GM23248 (cell line): ENCODE results near the gene SUGCT. TPM values are rescaled to one million over a fixed set of nuclear protein-coding genes. Genes with fewer than 3 reads are reported as not detected.

Source experiments
- DNase-seq: peaks from one replicate; pipeline ENCODE4 v3.0.0-alpha.2; 2015
- H2AFZ ChIP-seq: fragments of 200-600 bp; sonication (generic); 2 replicates; pipeline ENCODE4 v1.6.1; 2016; ENCODE audit warnings: antibody characterized with exemption
- H3F3A ChIP-seq: fragments of 200-600 bp; sonication (generic); 2 replicates; pipeline ENCODE4 v1.6.1; 2016; ENCODE audit warnings: mild to moderate bottlenecking, antibody characterized with exemption, mixed run types; ENCODE audit not compliant: insufficient read depth
- H3K27ac ChIP-seq: fragments of 200-600 bp; sonication (generic); 2 replicates; pipeline ENCODE4 v1.5.1; 2016; ENCODE audit warnings: mild to moderate bottlenecking
- H3K27me3 ChIP-seq: fragments of 200-600 bp; sonication (generic); replicated peaks from 2 replicates; pipeline ENCODE4 v1.6.1; 2016; ENCODE audit warnings: mild to moderate bottlenecking; ENCODE audit not compliant: insufficient read depth
- H3K36me3 ChIP-seq: fragments of 200-600 bp; sonication (generic); 2 replicates; pipeline ENCODE4 v1.6.1; 2016; ENCODE audit warnings: low read depth, mild to moderate bottlenecking
- H3K4me1 ChIP-seq: fragments of 200-600 bp; sonication (generic); 2 replicates; pipeline ENCODE4 v1.6.1; 2016; ENCODE audit warnings: mild to moderate bottlenecking; ENCODE audit not compliant: insufficient read depth
- H3K4me2 ChIP-seq: fragments of 200-600 bp; sonication (generic); one replicate; pipeline ENCODE4 v1.6.1; 2016; ENCODE audit warnings: mild to moderate bottlenecking; ENCODE audit not compliant: unreplicated experiment
- H3K4me3 ChIP-seq: fragments of 200-600 bp; sonication (generic); 2 replicates; pipeline ENCODE4 v1.5.1; 2016; ENCODE audit warnings: mild to moderate bottlenecking
- H3K79me2 ChIP-seq: fragments of 200-600 bp; sonication (generic); 2 replicates; pipeline ENCODE4 v1.6.1; 2016; ENCODE audit warnings: mild to moderate bottlenecking; ENCODE audit not compliant: insufficient read depth
- H3K9ac ChIP-seq: fragments of 200-600 bp; sonication (generic); 2 replicates; pipeline ENCODE4 v1.6.1; 2016; ENCODE audit warnings: mild to moderate bottlenecking
- H3K9me2 ChIP-seq: fragments of 200-600 bp; sonication (generic); 2 replicates; pipeline ENCODE4 v1.6.1; 2016; ENCODE audit warnings: mixed run types, mild to moderate bottlenecking, moderate library complexity; ENCODE audit not compliant: insufficient read depth
- H3K9me3 ChIP-seq: fragments of 200-600 bp; sonication (generic); one replicate; pipeline ENCODE4 v1.6.1; 2017; ENCODE audit warnings: low read depth
- H4K20me1 ChIP-seq: fragments of 200-600 bp; sonication (generic); 2 replicates; pipeline ENCODE4 v1.6.0; 2016; ENCODE audit not compliant: insufficient read depth
- EZH2 ChIP-seq: fragments of 200-600 bp; sonication (generic); IDR thresholded peaks from 2 replicates; pipeline ENCODE4 v1.6.1; 2018; ENCODE audit warnings: antibody characterized with exemption, mild to moderate bottlenecking; ENCODE audit not compliant: insufficient read depth, poor library complexity, severe bottlenecking
- EZH2phosphoT487 ChIP-seq: fragments of 200-600 bp; sonication (generic); IDR thresholded peaks from 2 replicates; pipeline ENCODE4 v1.6.1; 2018; ENCODE audit warnings: antibody characterized with exemption, moderate library complexity, mild to moderate bottlenecking, low read depth; ENCODE audit not compliant: insufficient read depth
- WGBS, 2 experiments: methylation state at CpG; one replicate each; pipeline ENCODE4 v1.1.6; 2015 to 2017; ENCODE audit warnings: low lambda C conversion rate in 2 of 2, low coverage in 1 of 2; ENCODE audit errors: missing lambda C conversion rate in 2 of 2; 5-methylcytosine and 5-hydroxymethylcytosine counted together
- in situ Hi-C: fragments of 300-500 bp; cut with MboI; formaldehyde crosslinking; loops from 2 replicates; pipeline ENCODE4 v1.15.0; 2020
- polyA plus RNA-seq: library from polyadenylated mRNA; unstranded; fragments of >200 nt; fragmentation: Nextera tagmentation; extraction: Ambion mirVana; gene quantifications from 2 replicates; pipeline ENCODE4 v1.2.1, GENCODE V29; 2016
- total RNA-seq: library from RNA; depleted of rRNA; stranded (reverse); fragments of >200 nt; shearing (Covaris generic); gene quantifications from 2 replicates; pipeline ENCODE4 v1.2.3, GENCODE V29; 2014

SUGCT gene
- total and polyA plus RNA-seq, 2 experiments from 2014 or later, result 2.2 to 7.1 TPM

DNA sequence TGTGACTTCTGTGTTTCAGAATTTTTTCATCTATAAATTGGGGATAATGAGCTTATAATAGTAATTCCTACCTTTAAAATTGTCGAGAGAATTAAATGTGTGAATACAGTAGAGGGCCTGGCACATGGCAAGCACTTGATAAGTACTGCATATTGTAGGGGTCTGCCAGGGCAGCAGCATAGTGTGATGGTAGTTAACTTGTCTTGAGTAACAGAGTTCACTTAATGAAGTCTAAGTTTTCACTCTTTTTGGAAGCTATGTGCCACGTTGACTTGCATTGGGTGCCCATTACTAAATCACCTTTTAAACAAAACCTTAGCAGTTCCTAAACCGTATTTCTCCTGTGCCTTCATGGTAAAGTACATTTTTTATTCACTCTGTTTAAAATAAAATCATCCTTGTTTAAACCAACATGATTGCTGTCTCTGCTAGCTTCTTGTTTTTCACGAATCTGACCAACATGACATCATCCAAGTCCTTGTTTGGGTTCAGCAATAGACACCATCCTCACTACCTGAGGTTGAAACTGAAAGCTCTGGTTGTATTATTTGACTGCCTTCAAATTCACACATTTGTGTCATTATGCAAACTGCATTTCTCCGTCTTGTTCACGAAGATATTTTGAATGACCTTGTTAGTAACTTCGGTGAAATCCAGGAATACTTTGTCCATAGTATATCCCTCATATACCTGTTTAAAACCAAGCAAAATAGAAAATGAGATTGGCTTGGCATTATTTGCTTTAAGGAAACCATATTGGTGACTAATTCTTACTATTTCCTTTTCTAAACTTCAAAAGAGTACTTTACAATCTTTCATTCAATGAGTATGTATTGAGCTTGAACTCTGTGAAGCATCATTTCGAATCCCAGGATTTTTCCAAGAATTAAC is 340.2 kb downstream of the SUGCT start:
- Histone ChIP-seq H4K20me1 (no peaks in the 10 kb centered on the region), H3K79me2 (no peaks in the 10 kb centered on the region), H3K4me3 (no peak overlapping the region), H3K36me3 (no peaks in the 10 kb centered on the region), H3K9me2 (no peaks in the 10 kb centered on the region), H3K27me3 (no peaks in the 10 kb centered on the region), H3K27ac (no peak overlapping the region), H2AFZ (no peak overlapping the region), H3K4me2 (no peak overlapping the region), H3K9ac (no peak overlapping the region), H3F3A (peaks cover 5% of the 10 kb centered on the region; the same call in 1 of the 2 replicates), H3K4me1 (peaks cover 10% of the 10 kb centered on the region), H3K9me3 (no peaks in the 10 kb centered on the region)
- DNase-seq, result no peak
- 86 to 88% methylated on average over 8 of the region's 8 CpGs for WGBS, 2 experiments
- in situ Hi-C loops, result no loop called here
- no peak for TF ChIP-seq EZH2
- TF ChIP-seq EZH2phosphoT487, result no peak

GRCh38 chr7:40475681-40475982 is 340.8 kb downstream of the SUGCT start:
- peaks cover 4% of the 10 kb centered on the region for H3K4me1 ChIP-seq
- no peak overlapping the region for H2AFZ ChIP-seq
- no peaks in the 10 kb centered on the region for H3K9me3 ChIP-seq
- no peaks in the 10 kb centered on the region for H4K20me1 ChIP-seq
- no peak overlapping the region for H3K4me2 ChIP-seq
- no peak for DNase-seq
- no peaks in the 10 kb centered on the region for H3K27me3 ChIP-seq
- H3K9ac ChIP-seq, result no peak overlapping the region
- H3K27ac ChIP-seq, result no peak overlapping the region
- in situ Hi-C loops, result no loop called here
- H3K9me2 ChIP-seq, result no peaks in the 10 kb centered on the region
- H3K36me3 ChIP-seq, result no peaks in the 10 kb centered on the region
- H3K79me2 ChIP-seq, result no peaks in the 10 kb centered on the region
- TF ChIP-seq EZH2, result no peak
- TF ChIP-seq EZH2phosphoT487, result no peak
- no peak overlapping the region for H3K4me3 ChIP-seq
- WGBS, 2 experiments, result 61 to 76% methylated on average over 1 of the region's 1 CpG
- H3F3A ChIP-seq, result no peaks in the 10 kb centered on the region; the same call in 1 of the 2 replicates

GRCh38 chr7:40477094-40477493 is 342.3 kb downstream of the SUGCT start:
- 97 to 98% methylated on average over 2 of the region's 2 CpGs for WGBS, 2 experiments
- Histone ChIP-seq H3K36me3 (no peaks in the 10 kb centered on the region), H3K27ac (no peak overlapping the region), H2AFZ (no peak overlapping the region), H3K9ac (no peak overlapping the region), H3K4me2 (no peak overlapping the region), H3K79me2 (no peaks in the 10 kb centered on the region), H4K20me1 (no peaks in the 10 kb centered on the region), H3K4me1 (no peaks in the 10 kb centered on the region), H3K4me3 (no peak overlapping the region), H3K9me2 (no peaks in the 10 kb centered on the region), H3K27me3 (no peaks in the 10 kb centered on the region), H3K9me3 (no peaks in the 10 kb centered on the region), H3F3A (no peaks in the 10 kb centered on the region; the same call in 1 of the 2 replicates)
- DNase-seq, result no peak
- in situ Hi-C loops, result no loop called here
- TF ChIP-seq EZH2phosphoT487 (no peak), EZH2 (no peak)

DNA sequence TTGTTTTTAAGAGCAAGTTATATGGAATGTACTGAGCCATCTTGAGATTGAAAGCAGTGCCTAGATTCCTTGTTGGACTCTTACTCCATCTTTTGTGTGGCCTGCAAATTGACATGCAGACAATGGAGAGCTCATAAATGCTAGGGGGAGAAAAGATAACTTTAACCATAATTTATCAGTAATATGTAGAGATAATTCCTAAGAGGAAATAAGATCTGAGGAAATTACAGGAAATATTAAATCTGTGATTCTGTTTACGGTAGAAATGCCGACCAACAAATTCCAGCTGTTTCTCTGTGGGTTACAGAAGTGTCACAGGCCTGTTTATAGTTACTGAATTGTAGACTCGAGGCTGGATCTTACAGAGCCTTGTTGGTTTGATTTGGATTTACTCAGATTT is 348.0 kb downstream of the SUGCT start:
- no peaks in the 10 kb centered on the region for H3F3A ChIP-seq
- no peaks in the 10 kb centered on the region for H3K4me1 ChIP-seq
- H3K79me2 ChIP-seq, result no peaks in the 10 kb centered on the region
- in situ Hi-C loops, result no loop called here
- no peak overlapping the region for H2AFZ ChIP-seq
- H4K20me1 ChIP-seq, result no peaks in the 10 kb centered on the region
- WGBS, 2 experiments, result 69 to 78% methylated on average over 3 of the region's 3 CpGs
- H3K27me3 ChIP-seq, result no peaks in the 10 kb centered on the region
- no peaks in the 10 kb centered on the region for H3K9me2 ChIP-seq
- H3K4me3 ChIP-seq, result no peak overlapping the region
- no peaks in the 10 kb centered on the region for H3K36me3 ChIP-seq
- no peak overlapping the region for H3K4me2 ChIP-seq
- H3K9me3 ChIP-seq, result no peaks in the 10 kb centered on the region
- H3K27ac ChIP-seq, result no peak overlapping the region
- no peak for TF ChIP-seq EZH2phosphoT487
- TF ChIP-seq EZH2, result no peak
- no peak overlapping the region for H3K9ac ChIP-seq
- no peak for DNase-seq

GRCh38 chr7:40483630-40484029 is 348.8 kb downstream of the SUGCT start:
- DNase-seq, result peak; percentile 40
- H3K27ac ChIP-seq, result no peak overlapping the region
- no peak overlapping the region for H3K4me3 ChIP-seq
- H2AFZ ChIP-seq, result no peak overlapping the region
- H3K4me2 ChIP-seq, result no peak overlapping the region
- H3K9ac ChIP-seq, result no peak overlapping the region
- no peaks in the 10 kb centered on the region for H3K9me3 ChIP-seq
- no peak for TF ChIP-seq EZH2phosphoT487
- no peak for TF ChIP-seq EZH2
- no peaks in the 10 kb centered on the region for H3F3A ChIP-seq
- in situ Hi-C loops, result no loop called here
- WGBS, 2 experiments, result 0 to 11% methylated on average over 1 of the region's 1 CpG
- no peaks in the 10 kb centered on the region for H4K20me1 ChIP-seq
- no peaks in the 10 kb centered on the region for H3K27me3 ChIP-seq
- no peaks in the 10 kb centered on the region for H3K4me1 ChIP-seq
- H3K79me2 ChIP-seq, result no peaks in the 10 kb centered on the region
- H3K9me2 ChIP-seq, result no peaks in the 10 kb centered on the region
- H3K36me3 ChIP-seq, result no peaks in the 10 kb centered on the region
